Trophoblast cell (in vitro differentiated cells and primary cell): ENCODE results near the gene THRB.

Experiments
- DNase-seq, 2 donors: peaks; one replicate each; pipeline ENCODE4 v3.0.0-alpha.2; 2016
- H2AFZ ChIP-seq: 2 replicates; pipeline ENCODE4 v1.6.1; 2013; ENCODE audit warnings: low read length, moderate library complexity, mild to moderate bottlenecking; ENCODE audit not compliant: insufficient read depth, poor library complexity
- H2AK5ac ChIP-seq: 2 replicates; pipeline ENCODE4 v1.6.1; 2013; ENCODE audit warnings: mild to moderate bottlenecking, low read length
- H2BK120ac ChIP-seq: 2 replicates; pipeline ENCODE4 v1.6.1; 2013; ENCODE audit warnings: low read length, mild to moderate bottlenecking, moderate library complexity; ENCODE audit not compliant: insufficient read depth, poor library complexity
- H2BK12ac ChIP-seq: 2 replicates; pipeline ENCODE4 v1.6.1; 2013; ENCODE audit warnings: mild to moderate bottlenecking, low read length, moderate library complexity
- H2BK5ac ChIP-seq: 2 replicates; pipeline ENCODE4 v1.6.1; 2013; ENCODE audit warnings: low read length, low read depth, moderate library complexity, mild to moderate bottlenecking; ENCODE audit not compliant: poor library complexity
- H3K14ac ChIP-seq: 2 replicates; pipeline ENCODE4 v1.6.1; 2013; ENCODE audit warnings: mild to moderate bottlenecking, low read length
- H3K18ac ChIP-seq: 2 replicates; pipeline ENCODE4 v1.6.1; 2013; ENCODE audit warnings: mild to moderate bottlenecking, low read length
- H3K23ac ChIP-seq: 2 replicates; pipeline ENCODE4 v1.6.1; 2013; ENCODE audit warnings: low read length
- H3K27ac ChIP-seq: 2 replicates; pipeline ENCODE4 v1.5.1; 2013; ENCODE audit warnings: low read depth, mild to moderate bottlenecking, inconsistent platforms, low read length, moderate library complexity
- H3K27me3 ChIP-seq: 2 replicates; pipeline ENCODE4 v1.6.1; 2013; ENCODE audit warnings: inconsistent platforms, mild to moderate bottlenecking, low read length, moderate library complexity; ENCODE audit not compliant: insufficient read depth
- H3K36me3 ChIP-seq, 2 experiments: 1 replicate in 1 of 2; 2 replicates in 1 of 2; pipeline ENCODE4 v1.6.1; 2013; ENCODE audit warnings: low read length in 2 of 2, mild to moderate bottlenecking in 2 of 2, moderate library complexity in 1 of 2; ENCODE audit not compliant: insufficient read depth in 2 of 2, control insufficient read depth in 1 of 2
- H3K4ac ChIP-seq: 2 replicates; pipeline ENCODE4 v1.6.1; 2013; ENCODE audit warnings: low read depth, mild to moderate bottlenecking, low read length, moderate library complexity
- H3K4me1 ChIP-seq, 2 experiments: 1 replicate in 1 of 2; 2 replicates in 1 of 2; pipeline ENCODE4 v1.6.1; 2013; ENCODE audit warnings: low read length in 2 of 2, mild to moderate bottlenecking in 2 of 2, moderate library complexity in 1 of 2; ENCODE audit not compliant: insufficient read depth in 2 of 2, control insufficient read depth in 1 of 2
- H3K4me2 ChIP-seq: 2 replicates; pipeline ENCODE4 v1.6.1; 2013; ENCODE audit warnings: inconsistent platforms, mild to moderate bottlenecking, low read length, moderate library complexity
- H3K4me3 ChIP-seq: 2 replicates; pipeline ENCODE4 v1.5.1; 2013; ENCODE audit warnings: mild to moderate bottlenecking, low read depth, low read length, inconsistent platforms
- H3K79me1 ChIP-seq: one replicate; pipeline ENCODE4 v1.6.1; 2013; ENCODE audit warnings: low read length
- H3K79me2 ChIP-seq: 2 replicates; pipeline ENCODE4 v1.6.1; 2013; ENCODE audit warnings: low read length, mild to moderate bottlenecking; ENCODE audit not compliant: control insufficient read depth, insufficient read depth, poor library complexity
- H3K9ac ChIP-seq: 2 replicates; pipeline ENCODE4 v1.6.1; 2013; ENCODE audit warnings: mild to moderate bottlenecking, low read length
- H3K9me3 ChIP-seq: 2 replicates; pipeline ENCODE4 v1.6.1; 2013; ENCODE audit warnings: low read depth, mild to moderate bottlenecking, control low read depth, inconsistent platforms, low read length; ENCODE audit not compliant: insufficient read depth
- H4K12ac ChIP-seq: 2 replicates; pipeline ENCODE4 v1.6.1; 2013; ENCODE audit warnings: low read depth, mild to moderate bottlenecking, low read length, moderate library complexity
- H4K8ac ChIP-seq: 2 replicates; pipeline ENCODE4 v1.6.1; 2013; ENCODE audit warnings: low read depth, mild to moderate bottlenecking, low read length, moderate library complexity
- H4K91ac ChIP-seq: one replicate; pipeline ENCODE4 v1.6.1; 2013; ENCODE audit warnings: low read depth, mild to moderate bottlenecking, low read length, moderate library complexity
- WGBS: extraction: QIAGEN DNeasy Blood & Tissue Kit; methylation state at CpG from one replicate; pipeline ENCODE4 v1.1.7; 2013; ENCODE audit warnings: missing lambda C conversion rate; ENCODE audit not compliant: insufficient read length, insufficient coverage; ENCODE audit errors: extremely low coverage; 5-methylcytosine and 5-hydroxymethylcytosine counted together

The THRB gene

DNA sequence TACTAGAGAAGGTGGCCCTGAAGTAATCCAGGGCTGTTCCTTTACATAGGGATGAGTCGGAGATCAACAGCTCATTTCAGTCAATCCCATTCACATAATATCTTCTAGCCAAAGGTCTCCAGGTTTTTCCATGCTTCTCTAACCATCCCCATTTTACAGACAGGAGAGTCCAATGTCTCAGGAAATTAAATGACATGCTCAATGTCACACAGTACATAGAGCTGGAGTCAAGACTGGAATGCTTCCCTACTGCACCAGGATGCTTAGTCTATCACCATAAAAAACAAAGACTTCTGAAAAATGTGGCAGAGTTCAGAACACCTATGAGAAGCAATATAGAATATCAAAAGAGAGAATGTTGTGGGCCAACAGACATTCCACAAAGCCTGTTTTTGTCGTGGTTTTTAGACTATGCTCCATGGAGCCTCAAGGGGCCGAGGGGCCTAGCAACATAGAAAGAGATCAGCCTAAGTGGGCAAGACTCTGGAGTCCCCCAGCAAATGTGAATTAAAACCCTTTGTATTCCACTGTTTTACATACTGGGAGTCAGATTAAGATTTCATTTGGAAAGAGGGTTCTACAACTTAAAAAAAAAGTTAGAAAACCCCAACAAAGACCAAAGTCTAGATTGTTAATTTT is 122.0 kb downstream of the THRB start:
- Histone ChIP-seq H3K27me3 (no peaks in the 10 kb centered on the region), H3K9ac (no peak overlapping the region), H3K4me1 (peaks cover 3 to 7% of the 10 kb centered on the region in 2 experiments), H3K23ac (no peak overlapping the region), H4K12ac (no peak overlapping the region), H3K79me1 (peaks cover 4% of the 10 kb centered on the region), H3K27ac (no peak overlapping the region), H3K18ac (no peak overlapping the region), H4K91ac (no peak overlapping the region), H2BK12ac (no peak overlapping the region), H4K8ac (no peak overlapping the region), H3K9me3 (no peaks in the 10 kb centered on the region), H3K79me2 (peaks cover 3% of the 10 kb centered on the region), H3K4me2 (no peak overlapping the region), H3K36me3 (no peaks in the 10 kb centered on the region), H2BK5ac (no peak overlapping the region), H2AFZ (no peak overlapping the region), H3K14ac (no peak overlapping the region), H2AK5ac (no peak overlapping the region), H2BK120ac (no peak overlapping the region), H3K4me3 (no peak overlapping the region), H3K4ac (no peak overlapping the region)
- no CpG with 5 or more reads among the region's 3 CpGs for WGBS
- DNase-seq = no peak

DNA sequence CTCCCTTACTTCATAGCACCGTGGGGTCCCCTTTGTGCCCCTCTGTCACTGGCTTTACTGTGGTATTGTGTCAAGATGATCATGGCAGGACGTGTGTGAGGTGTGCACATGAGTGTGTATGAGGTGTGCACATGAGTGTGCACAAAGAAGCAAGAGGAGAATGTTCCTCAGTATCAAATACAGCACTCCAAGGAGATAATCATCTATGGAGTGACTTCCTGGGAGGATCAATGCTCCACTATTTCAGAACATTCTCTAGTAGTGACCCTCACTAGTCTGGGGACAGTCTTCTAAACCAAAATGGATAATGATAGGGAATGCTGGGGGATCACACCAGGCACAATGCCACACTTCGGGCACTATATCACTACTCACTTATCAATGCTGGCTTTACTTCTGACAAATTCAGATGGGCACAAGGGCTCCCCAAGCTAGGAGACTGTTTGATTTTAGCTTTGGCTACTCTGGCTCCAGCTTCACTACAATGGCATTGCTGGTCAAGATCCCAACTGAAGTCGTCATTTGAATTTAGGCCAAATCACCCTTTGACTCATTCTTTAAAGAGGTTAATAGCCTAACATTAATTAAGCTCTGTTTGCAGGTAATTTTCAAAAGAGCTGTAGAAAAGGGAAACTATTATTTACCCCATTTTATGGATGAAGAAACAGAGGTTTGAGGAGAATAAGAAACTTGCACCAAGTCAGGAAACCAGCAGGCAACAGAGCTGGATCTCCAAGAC is 124.1 kb downstream of the THRB start:
- no peak overlapping the region for H3K23ac ChIP-seq
- no peak overlapping the region for H4K8ac ChIP-seq
- no peak for DNase-seq

DNA sequence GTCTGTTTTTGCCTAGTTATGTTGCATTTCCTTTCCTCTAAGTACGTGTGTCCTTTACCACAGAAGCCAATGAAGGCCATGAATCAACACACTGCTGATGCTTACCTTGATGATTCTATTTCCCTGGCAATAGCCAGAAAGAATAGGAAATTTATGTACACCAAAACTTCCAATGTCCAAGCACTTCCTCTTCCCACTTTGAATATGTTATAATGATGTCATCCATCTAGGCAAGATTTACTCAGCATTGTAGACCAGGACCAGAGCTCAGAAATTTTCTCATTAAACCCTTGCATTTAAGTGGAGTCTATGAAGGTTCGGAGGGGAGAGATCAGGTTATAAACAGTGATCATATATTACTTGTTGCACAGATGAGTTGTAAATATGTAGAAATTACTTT is 126.0 kb downstream of the THRB start:
- Histone ChIP-seq H3K9ac (no peak overlapping the region), H3K9me3 (no peaks in the 10 kb centered on the region), H3K27me3 (no peaks in the 10 kb centered on the region), H3K4me3 (no peak overlapping the region), H3K23ac (no peak overlapping the region), H4K8ac (no peak overlapping the region), H2AFZ (no peak overlapping the region), H2BK5ac (no peak overlapping the region), H3K79me2 (no peaks in the 10 kb centered on the region), H3K27ac (no peak overlapping the region), H2AK5ac (no peak overlapping the region), H4K12ac (no peak overlapping the region), H3K18ac (no peak overlapping the region), H3K36me3 (no peaks in the 10 kb centered on the region), H3K4ac (no peak overlapping the region), H3K4me1 (peaks cover 2 to 5% of the 10 kb centered on the region in 2 experiments), H3K79me1 (no peaks in the 10 kb centered on the region), H2BK12ac (no peak overlapping the region), H3K4me2 (no peak overlapping the region), H4K91ac (no peak overlapping the region), H2BK120ac (no peak overlapping the region), H3K14ac (no peak overlapping the region)
- DNase-seq = no peak
- WGBS = no CpG with 5 or more reads among the region's 2 CpGs

More for the DNA sequence above, 124.1 kb downstream of the THRB start:
- peaks cover 0 to 5% of the 10 kb centered on the region in 2 experiments for H3K4me1 ChIP-seq
- H2BK5ac ChIP-seq = no peak overlapping the region
- H3K27me3 ChIP-seq = no peaks in the 10 kb centered on the region
- H2AFZ ChIP-seq = no peak overlapping the region
- no peak overlapping the region for H3K14ac ChIP-seq
- H3K9ac ChIP-seq = no peak overlapping the region
- no peak overlapping the region for H2BK120ac ChIP-seq
- H3K27ac ChIP-seq = no peak overlapping the region
- WGBS = no CpG with 5 or more reads among the region's 4 CpGs
- H4K12ac ChIP-seq = no peak overlapping the region
- H3K4ac ChIP-seq = no peak overlapping the region
- no peaks in the 10 kb centered on the region for H3K79me1 ChIP-seq
- no peaks in the 10 kb centered on the region for H3K36me3 ChIP-seq
- no peaks in the 10 kb centered on the region for H3K79me2 ChIP-seq
- no peak overlapping the region for H3K4me3 ChIP-seq
- H3K18ac ChIP-seq = no peak overlapping the region
- no peak overlapping the region for H3K4me2 ChIP-seq
- no peak overlapping the region for H2BK12ac ChIP-seq
- H4K91ac ChIP-seq = no peak overlapping the region
- H3K9me3 ChIP-seq = no peaks in the 10 kb centered on the region
- H2AK5ac ChIP-seq = no peak overlapping the region

DNA sequence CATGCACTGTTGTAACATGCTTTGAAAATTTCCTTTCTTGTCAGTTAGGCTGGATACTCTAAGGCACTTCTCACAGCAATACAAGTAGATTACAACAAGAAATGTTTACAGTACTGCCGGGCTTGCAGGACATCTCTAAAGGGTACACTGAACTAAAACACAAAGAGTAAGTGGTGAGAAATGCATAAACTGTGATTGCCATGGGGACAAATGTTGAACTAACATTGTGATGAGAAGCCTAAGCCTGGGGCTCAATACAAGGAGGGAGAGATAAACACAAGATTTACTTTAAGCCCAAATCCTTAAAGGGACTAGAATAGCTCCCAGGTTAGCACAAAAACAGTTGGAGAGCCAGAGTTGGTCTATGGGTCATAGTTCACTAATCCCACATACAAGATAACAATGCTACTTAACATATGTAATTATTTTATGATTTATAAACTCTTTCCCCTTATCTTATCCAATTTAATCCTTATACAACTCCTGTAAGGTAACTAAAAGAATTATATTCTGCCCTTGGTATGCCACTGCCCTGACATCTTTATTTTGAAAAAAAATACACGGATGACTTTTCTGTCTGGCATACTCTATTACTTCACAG is 126.9 kb downstream of the THRB start:
- Histone ChIP-seq H3K23ac (no peak overlapping the region), H2AFZ (no peak overlapping the region), H2BK5ac (no peak overlapping the region), H3K27me3 (no peaks in the 10 kb centered on the region), H4K12ac (no peak overlapping the region), H3K79me1 (no peaks in the 10 kb centered on the region), H2BK120ac (no peak overlapping the region), H3K14ac (no peak overlapping the region), H4K91ac (no peak overlapping the region), H2BK12ac (no peak overlapping the region), H3K4me3 (no peak overlapping the region), H2AK5ac (no peak overlapping the region), H3K4me2 (no peak overlapping the region), H3K27ac (no peak overlapping the region), H3K18ac (no peak overlapping the region), H3K9me3 (no peaks in the 10 kb centered on the region), H3K79me2 (no peaks in the 10 kb centered on the region), H3K9ac (no peak overlapping the region), H3K4me1 (peaks cover 2 to 4% of the 10 kb centered on the region in 2 experiments), H3K4ac (no peak overlapping the region), H4K8ac (no peak overlapping the region), H3K36me3 (no peaks in the 10 kb centered on the region)
- no CpG with 5 or more reads among the region's 2 CpGs for WGBS
- DNase-seq = peak; percentile 11 to 50
